ENCODE data around the gene TIGAR. TPM values are rescaled to one million over a fixed set of nuclear protein-coding genes. Genes with fewer than 3 reads are reported as not detected.

The TIGAR gene
- total and polyA plus RNA-seq, 11 donors = 3.6 to 16.4 (median 11.3) TPM

DNA sequence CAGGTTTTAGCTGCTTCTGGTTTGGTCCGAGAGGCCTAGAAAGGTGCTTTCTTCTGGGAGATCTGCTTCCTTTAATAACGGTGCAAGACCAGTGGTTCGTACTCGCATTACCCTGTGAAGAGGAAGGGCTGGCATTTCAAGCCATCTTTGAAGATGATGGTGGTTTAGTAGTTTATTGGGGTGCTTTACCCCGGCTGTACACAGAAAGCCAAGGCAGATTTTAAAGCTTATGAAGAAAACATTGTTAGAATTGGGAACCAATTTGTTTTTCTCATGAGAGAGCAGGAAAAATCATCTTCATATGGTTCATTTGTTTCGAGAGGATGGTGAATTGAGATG, 43.8 kb upstream of the TIGAR start:
- peaks cover 7 to 78% (median 66%) of the 10 kb centered on the region in 12 donors for H3K4me1 ChIP-seq
- intact Hi-C loops (cut with DNase I) = loop anchor here (1.0 to 10.0 kb wide), 16 partner anchors 45 to 392 kb away; partner anchors contain the start of gene TIGAR (in 1 of the 10)
- TF ChIP-seq, protein P1, sequence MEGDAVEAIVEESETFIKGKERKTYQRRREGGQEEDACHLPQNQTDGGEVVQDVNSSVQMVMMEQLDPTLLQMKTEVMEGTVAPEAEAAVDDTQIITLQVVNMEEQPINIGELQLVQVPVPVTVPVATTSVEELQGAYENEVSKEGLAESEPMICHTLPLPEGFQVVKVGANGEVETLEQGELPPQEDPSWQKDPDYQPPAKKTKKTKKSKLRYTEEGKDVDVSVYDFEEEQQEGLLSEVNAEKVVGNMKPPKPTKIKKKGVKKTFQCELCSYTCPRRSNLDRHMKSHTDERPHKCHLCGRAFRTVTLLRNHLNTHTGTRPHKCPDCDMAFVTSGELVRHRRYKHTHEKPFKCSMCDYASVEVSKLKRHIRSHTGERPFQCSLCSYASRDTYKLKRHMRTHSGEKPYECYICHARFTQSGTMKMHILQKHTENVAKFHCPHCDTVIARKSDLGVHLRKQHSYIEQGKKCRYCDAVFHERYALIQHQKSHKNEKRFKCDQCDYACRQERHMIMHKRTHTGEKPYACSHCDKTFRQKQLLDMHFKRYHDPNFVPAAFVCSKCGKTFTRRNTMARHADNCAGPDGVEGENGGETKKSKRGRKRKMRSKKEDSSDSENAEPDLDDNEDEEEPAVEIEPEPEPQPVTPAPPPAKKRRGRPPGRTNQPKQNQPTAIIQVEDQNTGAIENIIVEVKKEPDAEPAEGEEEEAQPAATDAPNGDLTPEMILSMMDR (IDR thresholded peaks at IDR 0.05) = peak in 4 of 12 donors; percentile 2 to 25 (median 10)
- no peak for TF ChIP-seq POLR2A (IDR thresholded peaks at IDR 0.05)

DNA sequence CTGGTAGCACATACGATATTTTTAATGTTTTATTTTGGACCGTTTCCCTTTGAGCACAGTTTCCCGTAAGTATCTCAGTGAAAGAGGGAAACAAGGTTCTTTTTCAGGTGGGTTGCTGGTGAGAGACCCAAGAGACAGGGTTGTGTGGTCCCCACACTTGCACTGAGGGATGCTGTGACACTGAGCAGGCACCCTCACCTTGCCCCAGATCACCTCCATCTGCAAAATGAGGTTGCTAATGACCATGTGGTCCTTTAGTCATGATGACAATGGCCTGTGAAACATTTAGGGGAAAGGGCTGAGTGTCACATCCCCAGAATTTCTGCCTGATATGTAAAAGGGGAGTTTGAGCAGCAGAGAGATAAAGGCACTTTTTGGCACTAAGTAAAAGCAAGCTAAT, 43.2 kb upstream of the TIGAR start:
- Histone ChIP-seq H3K27me3 (peaks cover 0 to 10% (median 0%) of the 10 kb centered on the region in 9 donors), H3K9me3 (no peaks in the 10 kb centered on the region), H3K4me3 (peak overlapping the region in 1 of 12 donors; percentile 68), H3K36me3 (peaks cover 0 to 67% (median 62%) of the 10 kb centered on the region in 9 donors), H3K27ac (peak overlapping the region in 11 of 12 donors; percentile 52 to 98 (median 92)), H3K4me1 (peaks cover 7 to 78% (median 62%) of the 10 kb centered on the region in 12 donors)
- TF ChIP-seq POLR2A (IDR thresholded peaks at IDR 0.05) = no peak
- TF ChIP-seq, protein P1 (IDR thresholded peaks at IDR 0.05) = no peak
- ATAC-seq (no peak), DNase-seq (no peak)
- intact Hi-C loops (cut with DNase I) = loop anchor here (1.0 to 10.0 kb wide), 16 partner anchors 44 to 393 kb away; partner anchors contain the start of gene TIGAR (in 1 of the 10)
- WGBS, 4 donors = 41 to 74% (median 54%) methylated on average over 3 of the region's 3 CpGs

More for the DNA sequence above, 43.8 kb upstream of the TIGAR start:
- peak overlapping the region in 11 of 12 donors; percentile 52 to 98 (median 92) for H3K27ac ChIP-seq
- 21 to 27% (median 23%) methylated on average over 6 of the region's 6 CpGs for WGBS, 4 donors
- DNase-seq = no peak
- peaks cover 0 to 17% (median 0%) of the 10 kb centered on the region in 9 donors for H3K27me3 ChIP-seq
- peaks cover 0 to 60% (median 55%) of the 10 kb centered on the region in 9 donors for H3K36me3 ChIP-seq
- peak overlapping the region in 6 of 12 donors; percentile 68 to 96 (median 91) for H3K4me3 ChIP-seq
- H3K9me3 ChIP-seq = no peaks in the 10 kb centered on the region
- no peak for ATAC-seq

DNA sequence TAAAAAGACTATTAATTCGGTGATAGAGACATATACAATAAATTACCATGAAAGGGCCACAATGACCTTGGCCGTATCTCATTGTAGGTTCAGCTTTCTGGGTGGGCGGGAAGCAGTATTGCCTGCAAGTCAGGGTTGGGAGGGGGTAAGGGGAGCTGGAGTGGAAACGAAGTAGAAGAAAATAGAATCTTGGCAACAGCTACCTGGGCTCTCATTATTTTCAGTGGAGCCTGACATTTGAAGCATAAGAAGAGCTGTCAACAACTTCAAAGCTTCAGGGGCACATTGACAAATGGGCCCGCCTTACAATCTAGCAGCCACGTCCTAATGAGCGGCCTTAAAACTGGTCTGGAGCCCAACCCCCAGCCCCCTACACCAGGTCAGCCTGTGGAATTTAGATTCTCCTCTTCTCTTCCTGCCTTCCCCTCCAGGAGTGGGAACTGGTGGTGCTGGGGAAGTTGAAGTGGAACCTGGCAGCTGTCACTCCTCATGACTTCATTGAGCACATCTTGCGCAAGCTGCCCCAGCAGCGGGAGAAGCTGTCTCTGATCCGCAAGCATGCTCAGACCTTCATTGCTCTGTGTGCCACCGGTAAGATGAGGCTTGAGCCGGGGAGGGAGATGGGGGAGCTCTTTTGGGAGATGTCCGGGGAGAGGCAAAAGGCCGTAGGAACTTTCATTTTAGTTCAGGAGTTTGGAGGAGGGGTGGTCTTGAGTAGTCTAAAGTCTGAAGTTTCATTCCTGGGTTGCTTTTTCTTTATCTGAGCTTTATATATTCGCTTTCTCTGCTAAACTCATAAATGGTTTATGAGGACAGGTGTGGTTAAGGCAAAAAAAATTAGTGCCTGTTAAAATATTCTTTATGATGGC, 42.5 kb upstream of the TIGAR start:
- ATAC-seq (peak; percentile 46 to 73 (median 54)), DNase-seq (peak; percentile 64 to 92 (median 85))
- H3K4me1 ChIP-seq = peaks cover 7 to 80% (median 61%) of the 10 kb centered on the region in 12 donors
- H3K27ac ChIP-seq = peak overlapping the region in 11 of 12 donors; percentile 52 to 98 (median 92)
- peaks cover 0 to 74% (median 69%) of the 10 kb centered on the region in 9 donors for H3K36me3 ChIP-seq
- H3K4me3 ChIP-seq = peak overlapping the region in 6 of 12 donors; percentile 7 to 68 (median 26)
- no peaks in the 10 kb centered on the region for H3K9me3 ChIP-seq
- H3K27me3 ChIP-seq = peaks cover 0 to 7% (median 0%) of the 10 kb centered on the region in 9 donors
- peak in 1 of 2 donors; percentile 19 for TF ChIP-seq POLR2A (IDR thresholded peaks at IDR 0.05)
- TF ChIP-seq, protein P1 (IDR thresholded peaks at IDR 0.05) = no peak
- 29 to 43% (median 33%) methylated on average over 15 of the region's 15 CpGs for WGBS, 4 donors
- intact Hi-C loops (cut with DNase I) = loop anchor here in 8 of 10 donors (2.0 to 10.0 kb wide), 8 partner anchors 44 to 394 kb away; partner anchors contain the start of gene TIGAR (in 1 of the 8)
